Measurements from ENCODE around the gene OPN1SW.

Gene OPN1SW

GRCh38 chr7:128727239-128727638, 48.4 kb downstream of the OPN1SW start:
- no peak overlapping the region for H3K4me3 ChIP-seq (ENCODE audit: low read depth, low read length)
- no peak for TF ChIP-seq CTCF (IDR thresholded peaks at IDR 0.05; ENCODE audit: borderline replicate concordance, insufficient read depth, low read depth, low read length)

DNA sequence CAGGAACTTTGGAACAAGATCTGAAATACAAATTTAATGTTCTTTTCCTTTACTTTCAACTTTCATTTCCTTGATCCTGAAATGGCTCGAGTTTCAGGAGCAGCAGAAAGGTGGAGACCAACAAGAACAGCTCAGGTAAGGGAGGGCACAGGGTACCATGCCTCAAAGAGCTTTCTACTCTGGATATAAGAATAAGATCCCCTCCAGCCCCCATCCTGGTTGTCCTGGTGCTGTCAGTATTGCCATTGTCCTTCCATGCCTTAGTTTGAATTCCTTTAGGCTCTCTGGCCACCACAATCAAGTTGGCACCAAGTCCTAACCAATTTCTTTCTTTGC, 48.9 kb downstream of the OPN1SW start:
- no peak for TF ChIP-seq CTCF (IDR thresholded peaks at IDR 0.05; ENCODE audit: borderline replicate concordance, insufficient read depth, low read depth, low read length)
- H3K4me3 ChIP-seq (ENCODE audit: low read depth, low read length), result no peak overlapping the region

DNA sequence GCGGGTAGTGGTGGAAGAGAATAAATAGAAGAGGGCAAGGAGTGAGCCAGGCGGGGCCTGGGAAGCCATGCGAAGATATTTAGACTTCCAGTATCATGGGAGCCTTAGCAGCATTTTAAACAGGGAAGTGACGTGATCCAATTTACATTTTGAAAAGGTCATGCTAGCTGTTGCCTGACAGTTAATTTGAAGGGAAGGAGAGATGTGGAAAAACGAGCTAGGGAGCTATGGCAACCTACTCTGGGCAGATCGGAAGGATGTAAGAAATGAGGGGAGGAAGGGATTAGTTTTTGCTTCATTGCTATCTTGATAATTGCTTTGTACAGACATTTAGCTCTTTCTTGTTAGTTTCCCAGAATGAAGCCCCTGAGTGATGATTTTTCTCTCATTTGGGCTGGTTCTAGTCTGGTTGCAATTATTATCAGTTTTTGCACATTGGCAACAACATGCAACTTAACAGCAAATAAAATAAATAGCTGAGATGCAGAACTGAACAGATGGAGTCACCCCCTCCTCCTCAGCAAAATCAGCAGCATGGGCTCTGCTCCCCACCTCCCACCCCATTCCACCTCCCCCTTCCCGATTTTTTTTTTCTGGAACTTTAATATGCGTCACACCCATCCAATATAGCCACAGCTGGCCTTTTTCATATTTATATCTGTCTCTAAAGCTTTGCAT, 49.4 kb downstream of the OPN1SW start:
- TF ChIP-seq CTCF (IDR thresholded peaks at IDR 0.05; ENCODE audit: borderline replicate concordance, insufficient read depth, low read depth, low read length), result no peak
- no peak overlapping the region for H3K4me3 ChIP-seq (ENCODE audit: low read depth, low read length)

DNA sequence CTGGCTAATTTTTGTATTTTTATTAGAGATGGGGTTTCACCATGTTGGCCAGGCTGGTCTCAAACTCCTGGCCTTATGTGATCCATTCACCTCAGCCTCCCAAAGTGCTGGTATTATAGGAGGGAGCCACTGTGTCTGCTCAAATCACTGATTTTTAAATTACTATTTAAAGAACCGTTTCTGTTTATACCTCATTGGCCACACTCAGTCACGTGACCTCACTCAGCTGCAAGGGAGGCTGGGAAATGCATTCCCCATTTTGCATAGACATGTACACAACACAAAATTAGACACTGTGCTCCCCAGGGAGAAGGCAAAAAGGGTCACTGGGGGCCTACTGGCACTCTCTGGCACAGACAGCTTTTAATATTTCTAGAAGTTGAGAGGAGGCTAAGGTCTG, 50.1 kb downstream of the OPN1SW start:
- no peak overlapping the region for H3K4me3 ChIP-seq (ENCODE audit: low read depth, low read length)
- no peak for TF ChIP-seq CTCF (IDR thresholded peaks at IDR 0.05; ENCODE audit: borderline replicate concordance, insufficient read depth, low read depth, low read length)

DNA sequence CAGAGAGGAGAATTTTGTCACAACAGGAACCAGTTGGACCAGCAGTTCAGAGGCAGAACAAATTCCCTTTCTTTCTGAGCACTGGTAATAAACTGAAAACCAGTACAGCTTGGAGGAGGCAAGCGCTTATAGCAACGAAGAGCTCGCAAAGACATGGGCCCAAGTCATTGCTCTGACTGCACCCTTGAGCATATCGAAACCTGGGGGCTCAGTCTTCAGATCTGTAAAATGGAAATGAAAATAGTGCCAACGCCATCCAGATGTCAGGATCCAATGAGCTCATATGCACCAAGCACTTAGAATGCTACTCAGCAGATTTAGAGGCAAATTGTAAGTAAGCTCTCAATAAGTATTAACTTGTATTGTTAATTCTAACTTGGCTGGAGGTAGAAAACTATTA, 50.9 kb downstream of the OPN1SW start:
- no peak for TF ChIP-seq CTCF (IDR thresholded peaks at IDR 0.05; ENCODE audit: borderline replicate concordance, insufficient read depth, low read depth, low read length)
- H3K4me3 ChIP-seq (ENCODE audit: low read depth, low read length), result no peak overlapping the region

All from GM12875 (cell line).